IMR-90 (cell line): ENCODE results near the gene INPP5A. TPM values are rescaled to one million over a fixed set of nuclear protein-coding genes. Genes with fewer than 3 reads are reported as not detected.

Experiments used
- ATAC-seq: fragments of 200-7000 bp; cut with Tn5 transposase; 2 replicates; pipeline ENCODE4 v1.9.1; 2020; ENCODE audit warnings: low read depth, mild to moderate bottlenecking, moderate library complexity
- BruUV-seq: library from RNA; stranded (reverse); fragments of 400-500 nt; replicated peaks from 2 replicates; lab custom pipeline; 2021; lab: Mats Ljungman, UMichigan
- CTCF ChIA-PET: fragments of 300-600 bp; formaldehyde crosslinking; extraction: SDS; loops from one replicate; lab custom pipeline; 2021; ENCODE audit warnings: antibody characterized with exemption; lab: Yijun Ruan, JAX
- POLR2A ChIA-PET: fragments of 300-600 bp; sonication (Branson Sonifier 250); formaldehyde crosslinking; loops from one replicate; lab custom pipeline; 2022; ENCODE audit warnings: antibody characterized with exemption; ENCODE audit not compliant: unreplicated experiment; lab: Charles Lee
- DNase-seq: peaks from one replicate; pipeline ENCODE4 v3.0.0; 2013
- H2AFZ ChIP-seq: replicated peaks from 2 replicates; pipeline ENCODE3; 2013; ENCODE audit warnings: low read length, mild to moderate bottlenecking; ENCODE audit not compliant: poor library complexity
- H2AK5ac ChIP-seq: 2 replicates; pipeline ENCODE4 v1.6.1; 2013; ENCODE audit warnings: low read depth, low read length, inconsistent platforms
- H2AK9ac ChIP-seq: replicated peaks from 2 replicates; pipeline ENCODE3; 2013; ENCODE audit warnings: mild to moderate bottlenecking, low read depth, low read length, moderate library complexity; ENCODE audit not compliant: poor library complexity
- H2BK120ac ChIP-seq: 2 replicates; pipeline ENCODE4 v1.6.1; 2013; ENCODE audit warnings: low read depth, low read length, inconsistent platforms
- H2BK15ac ChIP-seq: 3 replicates; pipeline ENCODE4 v1.6.1; 2013; ENCODE audit warnings: low read depth, low read length, inconsistent platforms
- H2BK20ac ChIP-seq: 2 replicates; pipeline ENCODE4 v1.6.1; 2013; ENCODE audit warnings: low read depth, mild to moderate bottlenecking, inconsistent platforms, low read length, moderate library complexity
- H2BK5ac ChIP-seq: 2 replicates; pipeline ENCODE4 v1.6.1; 2013; ENCODE audit warnings: mild to moderate bottlenecking, low read depth, low read length, inconsistent platforms; ENCODE audit not compliant: poor library complexity, severe bottlenecking
- H3K14ac ChIP-seq: replicated peaks from 2 replicates; pipeline ENCODE4 v1.6.1; 2013; ENCODE audit warnings: low read depth, low read length, inconsistent platforms
- H3K18ac ChIP-seq: 2 replicates; pipeline ENCODE4 v1.6.1; 2013; ENCODE audit warnings: low read depth, low read length, control low read depth
- H3K23ac ChIP-seq: 2 replicates; pipeline ENCODE4 v1.6.1; 2013; ENCODE audit warnings: low read depth, low read length, inconsistent platforms
- H3K27ac ChIP-seq: 2 replicates; pipeline ENCODE4 v1.5.1; 2013; ENCODE audit warnings: mild to moderate bottlenecking, control low read depth, low read length; ENCODE audit not compliant: insufficient read depth
- H3K27me3 ChIP-seq: 2 replicates; pipeline ENCODE4 v1.6.1; 2013; ENCODE audit warnings: low read length; ENCODE audit not compliant: control insufficient read depth, insufficient read depth
- H3K36me3 ChIP-seq: 2 replicates; pipeline ENCODE4 v1.6.1; 2013; ENCODE audit warnings: low read length, mixed read lengths; ENCODE audit not compliant: control insufficient read depth, insufficient read depth
- H3K4ac ChIP-seq: 2 replicates; pipeline ENCODE4 v1.6.1; 2013; ENCODE audit warnings: low read depth, low read length, inconsistent platforms
- H3K4me1 ChIP-seq: 2 replicates; pipeline ENCODE4 v1.6.1; 2013; ENCODE audit warnings: low read length, mixed read lengths; ENCODE audit not compliant: control insufficient read depth, insufficient read depth
- H3K4me2 ChIP-seq: 2 replicates; pipeline ENCODE4 v1.6.1; 2013; ENCODE audit warnings: low read depth, mild to moderate bottlenecking, control low read depth, low read length, moderate library complexity
- H3K4me3 ChIP-seq: 2 replicates; pipeline ENCODE4 v1.5.1; 2013; ENCODE audit warnings: low read depth, mild to moderate bottlenecking, control low read depth, low read length, moderate library complexity; ENCODE audit not compliant: insufficient read depth
- H3K56ac ChIP-seq: 2 replicates; pipeline ENCODE4 v1.6.1; 2013; ENCODE audit warnings: low read length, inconsistent platforms; ENCODE audit not compliant: insufficient read depth; ENCODE audit errors: extremely low read depth
- H3K79me1 ChIP-seq, 2 experiments: 2 replicates each; pipeline ENCODE4 v1.6.1; 2013; ENCODE audit warnings: low read length in 2 of 2, inconsistent platforms in 1 of 2, low read depth in 1 of 2
- H3K9ac ChIP-seq: 2 replicates; pipeline ENCODE4 v1.6.1; 2013; ENCODE audit warnings: low read depth, low read length, control low read depth
- H3K9me1 ChIP-seq: 2 replicates; pipeline ENCODE4 v1.6.1; 2013; ENCODE audit warnings: low read length, inconsistent platforms; ENCODE audit not compliant: insufficient read depth
- H3K9me3 ChIP-seq: 2 replicates; pipeline ENCODE4 v1.6.1; 2013; ENCODE audit warnings: low read length; ENCODE audit not compliant: control insufficient read depth, insufficient read depth
- H4K20me1 ChIP-seq: 2 replicates; pipeline ENCODE4 v1.6.1; 2013; ENCODE audit warnings: low read length, inconsistent platforms; ENCODE audit not compliant: insufficient read depth
- H4K5ac ChIP-seq: 2 replicates; pipeline ENCODE4 v1.6.1; 2013; ENCODE audit warnings: mild to moderate bottlenecking, low read depth, low read length, control low read depth
- H4K8ac ChIP-seq, 2 experiments: 2 replicates each; pipeline ENCODE4 v1.6.1; 2013; ENCODE audit warnings: low read depth in 2 of 2, low read length in 2 of 2, control low read depth in 1 of 2, inconsistent platforms in 1 of 2
- H4K91ac ChIP-seq: 2 replicates; pipeline ENCODE4 v1.6.1; 2013; ENCODE audit warnings: low read depth, low read length, inconsistent platforms; ENCODE audit not compliant: insufficient read depth
- CEBPB ChIP-seq: IDR thresholded peaks from 2 replicates; pipeline ENCODE4 v1.6.1; 2012; ENCODE audit warnings: low read depth, low read length, improper control_type of control experiment
- CTCF ChIP-seq: conservative IDR thresholded peaks from 2 replicates; pipeline ENCODE4 v1.5.1; 2012; ENCODE audit warnings: mild to moderate bottlenecking, low read depth, low read length, improper control_type of control experiment
- FOS ChIP-seq: fragments of 150-350 bp; IDR thresholded peaks from 2 replicates; pipeline ENCODE4 v1.6.1; 2016; ENCODE audit warnings: low read depth, low read length
- MAZ ChIP-seq: IDR thresholded peaks from 2 replicates; pipeline ENCODE4 v1.6.1; 2012; ENCODE audit warnings: low read depth, mild to moderate bottlenecking, low read length, improper control_type of control experiment, moderate library complexity, borderline replicate concordance
- RAD21 ChIP-seq: IDR thresholded peaks from 2 replicates; pipeline ENCODE4 v1.6.1; 2012; ENCODE audit warnings: low read length, improper control_type of control experiment
- SMC3 ChIP-seq: fragments of 150-350 bp; IDR thresholded peaks from 2 replicates; pipeline ENCODE4 v1.6.1; 2016; ENCODE audit warnings: low read depth, mild to moderate bottlenecking, antibody characterized with exemption, low read length, moderate library complexity
- WGBS, 2 experiments: methylation state at CpG; one replicate each; pipeline versions ENCODE4 v1.1.5 to v1.1.7; 2013; ENCODE audit warnings: missing lambda C conversion rate in 2 of 2; ENCODE audit not compliant: insufficient read length in 1 of 2; ENCODE audit errors: extremely low coverage in 2 of 2; 5-methylcytosine and 5-hydroxymethylcytosine counted together
- dilution Hi-C: fragments of 300-500 bp; cut with HindIII; formaldehyde crosslinking; loops from one replicate; pipeline ENCODE4 v1.14.3; 2018; ENCODE audit warnings: low sequenced_read_pairs; ENCODE audit not compliant: unreplicated experiment
- in situ Hi-C: fragments of 300-500 bp; cut with MboI; formaldehyde crosslinking; loops from 3 replicates; pipeline ENCODE4 v1.14.3; 2019; ENCODE audit warnings: low sequenced_read_pairs, inconsistent platforms, mixed read lengths
- intact Hi-C: fragments of 100-400 bp; cut with micrococcal nuclease; formaldehyde crosslinking; loops from 2 replicates; pipeline ENCODE4 v1.10.0; 2022
- polyA plus RNA-seq, 3 experiments: library from polyadenylated mRNA; depleted of rRNA; stranded (reverse); fragments of >200 nt; gene quantifications; 2 replicates each; pipeline ENCODE4 v1.2.3, GENCODE V29; 2012; ENCODE audit warnings: low replicate concordance in 1 of 3
- total RNA-seq: library from RNA; depleted of rRNA; stranded (reverse); fragments of >200 nt; gene quantifications from 2 replicates; pipeline ENCODE4 v1.2.3, GENCODE V29; 2012

The INPP5A gene
- total and polyA plus RNA-seq, 2 of the 4 experiments (the other 2 are of a cell fraction): 21.4 to 36.7 TPM

GRCh38 chr10:132637477-132638129, 100.0 kb downstream of the INPP5A start:
- Histone ChIP-seq H2BK20ac (no peak overlapping the region), H3K18ac (no peak overlapping the region), H3K36me3 (no peaks in the 10 kb centered on the region), H3K9ac (peak overlapping the region; percentile 50; the same call in 1 of the 2 replicates), H4K8ac (peak overlapping the region in 1 of 2 experiments; percentile 53; a peak in 2 of 4 replicates), H3K9me3 (no peaks in the 10 kb centered on the region), H3K23ac (no peak overlapping the region; the same call in 1 of the 2 replicates), H3K4me3 (no peak overlapping the region), H3K4me1 (peaks cover 8% of the 10 kb centered on the region; the same call in 1 of the 2 replicates), H2BK120ac (0 out of 2 replicates have a peak overlapping the region, but pooled peaks have one; percentile 30), H3K4ac (no peak overlapping the region; the same call in 1 of the 2 replicates), H3K27ac (no peak overlapping the region), H2AFZ (peak overlapping the region; percentile 39), H2BK15ac (no peak overlapping the region), H4K20me1 (peaks cover 31% of the 10 kb centered on the region), H2BK5ac (no peak overlapping the region), H3K4me2 (peak overlapping the region; percentile 56), H4K5ac (no peak overlapping the region), H3K56ac (no peak overlapping the region), H3K79me1 (peaks cover 34 to 58% of the 10 kb centered on the region in 2 experiments), H3K9me1 (peaks cover 7% of the 10 kb centered on the region; the same call in 1 of the 2 replicates), H3K27me3 (no peaks in the 10 kb centered on the region), H2AK5ac (no peak overlapping the region), H2AK9ac (peak overlapping the region; percentile 28), H3K14ac (peak overlapping the region; percentile 33; the same call in 1 of the 2 replicates), H4K91ac (no peak overlapping the region)
- no TSS peak for BruUV-seq
- ATAC-seq (peak; percentile 89), DNase-seq (peak; percentile 73)
- dilution Hi-C loops: no loop called here
- ChIA-PET CTCF (interaction anchor here (1.3 kb wide), 1 partner anchor 178 kb away, joined by 7 read pairs; no protein-coding TSS in a partner anchor), POLR2A (no interaction called here)
- in situ Hi-C loops: loop anchor here (5.0 to 10.0 kb wide), 3 partner anchors 180 to 413 kb away; partner anchors contain the start of gene PWWP2B
- peak; percentile 96 for TF ChIP-seq CTCF
- peak; percentile 95 for TF ChIP-seq SMC3
- no peak for TF ChIP-seq FOS
- TF ChIP-seq CEBPB: no peak
- TF ChIP-seq MAZ: peak; percentile 41; the same call in 1 of the 2 replicates
- peak; percentile 95 for TF ChIP-seq RAD21
- WGBS, 2 experiments: 40% methylated on average over 2 of the region's 19 CpGs; no CpG with 5 or more reads in 1 of the 2 experiments
- intact Hi-C loops: loop anchor here (1.0 to 5.0 kb wide), 4 partner anchors 97 to 414 kb away; no protein-coding TSS in a partner anchor
